ENCODE measurements around the gene KRTAP12-1.
"Not testable (repeated sequence)": the region's sequence is repeated elsewhere in the genome, so short reads cannot be mapped to it uniquely, and the experiment has no call there.

Gene KRTAP12-1

DNA sequence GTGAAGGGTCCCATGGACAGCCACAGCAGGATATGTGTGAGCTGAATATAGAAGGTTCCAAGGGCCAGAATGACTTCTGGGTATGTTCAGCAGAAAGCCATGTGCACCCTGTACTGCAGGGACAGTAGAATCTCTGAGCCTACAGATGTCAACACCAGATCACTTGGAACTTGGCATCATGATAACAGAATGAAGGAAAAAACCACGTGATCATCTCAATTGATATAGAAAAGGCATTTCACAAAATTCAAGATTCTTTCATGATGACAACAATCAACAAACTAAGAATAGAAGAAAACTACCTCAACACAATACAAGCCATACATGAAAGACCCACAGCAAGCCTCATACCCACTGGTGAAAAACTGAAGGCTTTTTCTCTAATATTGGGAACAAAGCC, 14.4 kb downstream of the KRTAP12-1 start:
- H3K4me3 ChIP-seq (replicated peaks; ENCODE audit: insufficient read depth, low read length), result no peak overlapping the region
- H3K27ac ChIP-seq (replicated peaks), result no peak overlapping the region
- no peaks in the 10 kb centered on the region for H3K27me3 ChIP-seq (ENCODE audit: insufficient read depth, poor library complexity, severe bottlenecking)
- TF ChIP-seq GABPA (IDR thresholded peaks at IDR 0.05; ENCODE audit: low read depth), result no peak
- TF ChIP-seq, protein P1, sequence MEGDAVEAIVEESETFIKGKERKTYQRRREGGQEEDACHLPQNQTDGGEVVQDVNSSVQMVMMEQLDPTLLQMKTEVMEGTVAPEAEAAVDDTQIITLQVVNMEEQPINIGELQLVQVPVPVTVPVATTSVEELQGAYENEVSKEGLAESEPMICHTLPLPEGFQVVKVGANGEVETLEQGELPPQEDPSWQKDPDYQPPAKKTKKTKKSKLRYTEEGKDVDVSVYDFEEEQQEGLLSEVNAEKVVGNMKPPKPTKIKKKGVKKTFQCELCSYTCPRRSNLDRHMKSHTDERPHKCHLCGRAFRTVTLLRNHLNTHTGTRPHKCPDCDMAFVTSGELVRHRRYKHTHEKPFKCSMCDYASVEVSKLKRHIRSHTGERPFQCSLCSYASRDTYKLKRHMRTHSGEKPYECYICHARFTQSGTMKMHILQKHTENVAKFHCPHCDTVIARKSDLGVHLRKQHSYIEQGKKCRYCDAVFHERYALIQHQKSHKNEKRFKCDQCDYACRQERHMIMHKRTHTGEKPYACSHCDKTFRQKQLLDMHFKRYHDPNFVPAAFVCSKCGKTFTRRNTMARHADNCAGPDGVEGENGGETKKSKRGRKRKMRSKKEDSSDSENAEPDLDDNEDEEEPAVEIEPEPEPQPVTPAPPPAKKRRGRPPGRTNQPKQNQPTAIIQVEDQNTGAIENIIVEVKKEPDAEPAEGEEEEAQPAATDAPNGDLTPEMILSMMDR (IDR thresholded peaks at IDR 0.05; ENCODE audit: insufficient read depth, low read length), result no peak
- TF ChIP-seq SPI1 (IDR thresholded peaks at IDR 0.05; ENCODE audit: borderline replicate concordance, low read depth), result no peak
- TF ChIP-seq, protein P2, sequence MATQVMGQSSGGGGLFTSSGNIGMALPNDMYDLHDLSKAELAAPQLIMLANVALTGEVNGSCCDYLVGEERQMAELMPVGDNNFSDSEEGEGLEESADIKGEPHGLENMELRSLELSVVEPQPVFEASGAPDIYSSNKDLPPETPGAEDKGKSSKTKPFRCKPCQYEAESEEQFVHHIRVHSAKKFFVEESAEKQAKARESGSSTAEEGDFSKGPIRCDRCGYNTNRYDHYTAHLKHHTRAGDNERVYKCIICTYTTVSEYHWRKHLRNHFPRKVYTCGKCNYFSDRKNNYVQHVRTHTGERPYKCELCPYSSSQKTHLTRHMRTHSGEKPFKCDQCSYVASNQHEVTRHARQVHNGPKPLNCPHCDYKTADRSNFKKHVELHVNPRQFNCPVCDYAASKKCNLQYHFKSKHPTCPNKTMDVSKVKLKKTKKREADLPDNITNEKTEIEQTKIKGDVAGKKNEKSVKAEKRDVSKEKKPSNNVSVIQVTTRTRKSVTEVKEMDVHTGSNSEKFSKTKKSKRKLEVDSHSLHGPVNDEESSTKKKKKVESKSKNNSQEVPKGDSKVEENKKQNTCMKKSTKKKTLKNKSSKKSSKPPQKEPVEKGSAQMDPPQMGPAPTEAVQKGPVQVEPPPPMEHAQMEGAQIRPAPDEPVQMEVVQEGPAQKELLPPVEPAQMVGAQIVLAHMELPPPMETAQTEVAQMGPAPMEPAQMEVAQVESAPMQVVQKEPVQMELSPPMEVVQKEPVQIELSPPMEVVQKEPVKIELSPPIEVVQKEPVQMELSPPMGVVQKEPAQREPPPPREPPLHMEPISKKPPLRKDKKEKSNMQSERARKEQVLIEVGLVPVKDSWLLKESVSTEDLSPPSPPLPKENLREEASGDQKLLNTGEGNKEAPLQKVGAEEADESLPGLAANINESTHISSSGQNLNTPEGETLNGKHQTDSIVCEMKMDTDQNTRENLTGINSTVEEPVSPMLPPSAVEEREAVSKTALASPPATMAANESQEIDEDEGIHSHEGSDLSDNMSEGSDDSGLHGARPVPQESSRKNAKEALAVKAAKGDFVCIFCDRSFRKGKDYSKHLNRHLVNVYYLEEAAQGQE (IDR thresholded peaks at IDR 0.05; ENCODE audit: insufficient replicate concordance, low read depth), result no peak
- TF ChIP-seq POLR2AphosphoS5 (IDR thresholded peaks at IDR 0.05; ENCODE audit: low read depth), result no peak
- DNase-seq (ENCODE audit: low read depth in 1 of 2, low spot score in 1 of 2), result no peak

DNA sequence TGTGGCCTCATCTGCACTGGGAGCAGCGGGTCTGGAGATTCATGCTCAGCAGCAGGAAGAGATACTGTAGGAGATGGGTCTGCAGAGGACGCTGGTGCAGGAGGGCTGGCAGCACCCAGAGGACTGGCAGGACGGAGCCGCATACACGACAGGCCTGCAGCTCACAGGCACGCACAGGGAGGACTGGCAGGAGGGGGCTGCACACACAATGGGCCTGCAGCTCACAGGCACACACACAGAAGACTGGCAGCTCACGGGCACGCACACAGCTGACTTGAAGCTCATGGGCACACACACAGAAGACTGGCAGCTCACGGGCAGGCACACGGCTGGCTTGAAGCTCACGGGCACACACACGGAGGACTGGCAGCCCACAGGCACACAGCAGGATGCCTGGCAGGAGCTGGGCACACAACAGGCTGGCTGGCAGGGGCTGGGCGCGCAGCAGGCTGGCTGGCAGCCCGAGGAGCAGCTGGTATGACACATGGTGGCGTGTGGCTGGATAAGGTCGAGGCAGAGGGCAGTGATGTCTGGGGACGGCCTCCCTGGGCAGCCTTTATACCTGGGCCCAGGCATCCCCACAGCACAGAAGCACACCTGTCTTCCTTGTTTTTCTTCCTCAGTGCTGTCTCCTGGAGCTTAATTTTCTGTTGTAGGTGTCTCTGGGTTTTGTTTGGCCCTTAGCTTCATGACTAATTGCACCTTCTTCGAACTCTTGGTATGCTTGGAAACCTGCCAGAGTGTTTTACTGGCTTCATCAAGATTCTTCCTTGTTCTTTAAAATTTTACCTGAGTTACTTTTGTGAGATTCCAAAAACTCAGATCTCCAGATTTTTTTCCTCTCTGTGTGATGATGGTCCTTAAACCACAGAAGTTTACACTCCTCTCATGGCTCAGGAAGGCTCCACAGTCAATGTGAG, 15.3 kb downstream of the KRTAP12-1 start, which contains the start of gene KRTAP12-2:
Gene KRTAP12-2, minus strand, starts transcription at position 527 of the 920 bp plus-strand sequence. Its CDS starts 41 bp downstream, at position 486.
- DNase-seq (ENCODE audit: low read depth in 1 of 2, low spot score in 1 of 2), result no peak
- no peaks in the 10 kb centered on the region for H3K27me3 ChIP-seq (ENCODE audit: insufficient read depth, poor library complexity, severe bottlenecking)
- no peak within 1 kb of the TSS for H3K4me3 ChIP-seq (replicated peaks; ENCODE audit: insufficient read depth, low read length)
- no peak within 1 kb of the TSS for H3K27ac ChIP-seq (replicated peaks)
- TF ChIP-seq, protein P1 (IDR thresholded peaks at IDR 0.05; ENCODE audit: insufficient read depth, low read length), result no peak
- TF ChIP-seq, protein P2 (IDR thresholded peaks at IDR 0.05; ENCODE audit: insufficient replicate concordance, low read depth), result no peak
- TF ChIP-seq GABPA (IDR thresholded peaks at IDR 0.05; ENCODE audit: low read depth) (no peak), SPI1 (IDR thresholded peaks at IDR 0.05; ENCODE audit: borderline replicate concordance, low read depth) (no peak), POLR2AphosphoS5 (IDR thresholded peaks at IDR 0.05; ENCODE audit: low read depth) (no peak)

DNA sequence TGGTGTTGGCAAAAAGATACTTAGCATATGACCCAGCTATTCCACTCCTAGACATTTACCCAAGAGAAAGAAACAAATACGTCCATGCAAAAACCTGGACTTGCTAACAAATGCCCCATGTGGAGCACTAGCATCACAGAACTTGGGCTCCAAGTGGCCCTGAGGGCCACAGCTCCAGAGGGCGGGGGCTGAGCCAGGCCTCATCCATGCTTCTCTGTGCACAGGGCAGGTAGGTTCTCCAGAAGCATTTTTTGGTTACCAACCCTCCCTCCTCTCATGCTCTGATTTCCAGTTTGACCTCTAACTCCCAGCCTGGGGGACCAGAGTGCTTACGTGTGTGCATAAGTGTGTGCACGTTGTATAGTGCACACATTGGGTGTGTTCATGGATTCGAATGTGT, 17.3 kb downstream of the KRTAP12-1 start:
- no peak for DNase-seq (ENCODE audit: low read depth in 1 of 2, low spot score in 1 of 2)
- no peaks in the 10 kb centered on the region for H3K27me3 ChIP-seq (ENCODE audit: insufficient read depth, poor library complexity, severe bottlenecking)
- H3K4me3 ChIP-seq (replicated peaks; ENCODE audit: insufficient read depth, low read length), result no peak overlapping the region
- H3K27ac ChIP-seq (replicated peaks), result no peak overlapping the region
- TF ChIP-seq GABPA (IDR thresholded peaks at IDR 0.05; ENCODE audit: low read depth), result no peak
- TF ChIP-seq, protein P2 (IDR thresholded peaks at IDR 0.05; ENCODE audit: insufficient replicate concordance, low read depth), result no peak
- TF ChIP-seq, protein P1 (IDR thresholded peaks at IDR 0.05; ENCODE audit: insufficient read depth, low read length), result no peak
- TF ChIP-seq POLR2AphosphoS5 (IDR thresholded peaks at IDR 0.05; ENCODE audit: low read depth), result no peak
- TF ChIP-seq SPI1 (IDR thresholded peaks at IDR 0.05; ENCODE audit: borderline replicate concordance, low read depth), result no peak

DNA sequence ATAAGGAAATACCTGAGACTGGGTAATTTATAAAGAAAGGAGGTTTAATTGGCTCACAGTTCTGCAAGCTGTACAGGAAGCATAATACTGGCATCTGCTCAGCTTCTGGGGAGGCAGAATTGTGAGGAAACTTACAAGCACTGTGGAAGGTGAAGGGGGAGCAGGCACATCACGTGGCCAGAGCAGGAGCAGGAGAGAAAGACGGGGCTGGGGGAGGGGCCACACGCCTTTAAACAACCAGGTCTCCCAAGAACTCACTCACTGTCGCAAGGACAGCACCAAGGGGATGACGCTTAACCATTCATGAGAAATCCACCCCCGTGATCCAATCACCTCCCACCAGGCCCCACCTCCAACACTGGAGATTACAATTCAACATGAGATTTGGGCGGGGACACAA, 20.4 kb downstream of the KRTAP12-1 start:
- not testable (repeated sequence) for H3K4me3 ChIP-seq (replicated peaks; ENCODE audit: insufficient read depth, low read length); H3K27me3 ChIP-seq (ENCODE audit: insufficient read depth, poor library complexity, severe bottlenecking); DNase-seq (ENCODE audit: low read depth in 1 of 2, low spot score in 1 of 2); H3K27ac ChIP-seq (replicated peaks)

Data from HL-60 (cell line).